CD8-positive, alpha-beta memory T cell (primary cell): ENCODE results near the gene HDAC9. TPM values are rescaled to one million over a fixed set of nuclear protein-coding genes. Genes with fewer than 3 reads are reported as not detected.

Source experiments
- CTCF ChIA-PET: fragments of 350-600 bp; sonication (Branson Sonifier 250); formaldehyde crosslinking; loops from one replicate; lab custom pipeline; 2021; ENCODE audit warnings: antibody characterized with exemption; lab: Charles Lee
- POLR2A ChIA-PET: fragments of 350-600 bp; sonication (Branson Sonifier 250); formaldehyde crosslinking; loops from one replicate; lab custom pipeline; 2021; ENCODE audit warnings: antibody characterized with exemption; lab: Charles Lee
- DNase-seq, 5 donors: peaks; one replicate each; pipeline versions ENCODE4 v3.0.0 to v3.0.0-alpha.2; 2020 to 2022; ENCODE audit warnings: mixed read lengths in 1 of 5
- H3K27ac ChIP-seq: one replicate; pipeline ENCODE4 v1.7.0; 2013; ENCODE audit warnings: low read depth, mild to moderate bottlenecking, low read length, moderate library complexity
- H3K27me3 ChIP-seq: 2 replicates; pipeline ENCODE4 v1.7.0; 2013; ENCODE audit warnings: low read length, mild to moderate bottlenecking; ENCODE audit not compliant: insufficient read depth, poor library complexity, severe bottlenecking
- H3K36me3 ChIP-seq: 2 replicates; pipeline ENCODE4 v1.7.0; 2013; ENCODE audit warnings: mild to moderate bottlenecking, low read length, moderate library complexity; ENCODE audit not compliant: insufficient read depth
- H3K4me1 ChIP-seq: 2 replicates; pipeline ENCODE4 v1.7.0; 2013; ENCODE audit warnings: mild to moderate bottlenecking, low read length, moderate library complexity; ENCODE audit not compliant: insufficient read depth
- H3K4me3 ChIP-seq: 2 replicates; pipeline ENCODE4 v1.7.0; 2013; ENCODE audit warnings: mild to moderate bottlenecking, low read length
- H3K9me3 ChIP-seq: 2 replicates; pipeline ENCODE4 v1.7.0; 2013; ENCODE audit warnings: mild to moderate bottlenecking, low read length
- H3K27ac Mint-ChIP-seq, 8 donors: one replicate each; pipeline ENCODE4 v1.8.0; 2020 to 2021; ENCODE audit warnings: mixed read lengths in 8 of 8, mild to moderate bottlenecking in 6 of 8, inconsistent platforms in 3 of 8, moderate library complexity in 3 of 8
- H3K27me3 Mint-ChIP-seq, 2 donors: one replicate each; pipeline ENCODE4 v1.8.0; 2020 to 2021; ENCODE audit warnings: mixed read lengths in 2 of 2, mild to moderate bottlenecking in 1 of 2, moderate library complexity in 1 of 2
- H3K36me3 Mint-ChIP-seq, 3 donors: one replicate each; pipeline ENCODE4 v1.8.0; 2020 to 2021; ENCODE audit warnings: mixed read lengths in 3 of 3, inconsistent platforms in 1 of 3, mild to moderate bottlenecking in 1 of 3
- H3K4me1 Mint-ChIP-seq, 3 donors: one replicate each; pipeline ENCODE4 v1.8.0; 2020 to 2021; ENCODE audit warnings: mixed read lengths in 3 of 3, inconsistent platforms in 1 of 3, mild to moderate bottlenecking in 1 of 3
- H3K4me3 Mint-ChIP-seq, 7 donors: one replicate each; pipeline ENCODE4 v1.8.0; 2020 to 2021; ENCODE audit warnings: mixed read lengths in 7 of 7, mild to moderate bottlenecking in 6 of 7, moderate library complexity in 4 of 7, inconsistent platforms in 2 of 7
- H3K9me3 Mint-ChIP-seq, 5 donors: one replicate each; pipeline ENCODE4 v1.8.0; 2020 to 2022; ENCODE audit warnings: mixed read lengths in 5 of 5, mild to moderate bottlenecking in 3 of 5, moderate library complexity in 2 of 5, inconsistent platforms in 1 of 5
- polyA plus RNA-seq: library from polyadenylated mRNA; unstranded; fragments of 300-500 nt; fragmentation: Illumina TruSeq; gene quantifications from one replicate; pipeline ENCODE4 v1.2.3, GENCODE V29; 2021
- total RNA-seq, 2 experiments: library from RNA; stranded (reverse); gene quantifications; one replicate each; pipeline ENCODE4 v1.2.3, GENCODE V29; 2021

The HDAC9 gene
- total and polyA plus RNA-seq, 3 experiments from 2014 or later: 2.5 to 5.0 (median 3.2) TPM

GRCh38 chr7:18893156-18893555 lies 397.6 kb downstream of the HDAC9 start:
- H3K4me3 Mint-ChIP-seq: no peak overlapping the region
- ChIA-PET CTCF (no interaction called here), POLR2A (no interaction called here)
- H3K27me3 Mint-ChIP-seq: no peaks in the 10 kb centered on the region
- Histone ChIP-seq H3K27ac (no peak overlapping the region), H3K4me1 (no peaks in the 10 kb centered on the region), H3K4me3 (no peak overlapping the region), H3K27me3 (no peaks in the 10 kb centered on the region), H3K9me3 (no peaks in the 10 kb centered on the region), H3K36me3 (no peaks in the 10 kb centered on the region)
- no peaks in the 10 kb centered on the region for H3K36me3 Mint-ChIP-seq
- H3K4me1 Mint-ChIP-seq: no peaks in the 10 kb centered on the region
- no peak for DNase-seq
- no peak overlapping the region for H3K27ac Mint-ChIP-seq
- peaks cover 0 to 2% (median 0%) of the 10 kb centered on the region in 5 donors for H3K9me3 Mint-ChIP-seq

GRCh38 chr7:18894155-18894554 lies 398.6 kb downstream of the HDAC9 start:
- DNase-seq: no peak
- peaks cover 0 to 2% (median 0%) of the 10 kb centered on the region in 5 donors for H3K9me3 Mint-ChIP-seq
- H3K36me3 Mint-ChIP-seq: no peaks in the 10 kb centered on the region
- POLR2A ChIA-PET: no interaction called here
- Histone ChIP-seq H3K4me1 (no peaks in the 10 kb centered on the region), H3K9me3 (no peaks in the 10 kb centered on the region), H3K27ac (no peak overlapping the region), H3K36me3 (no peaks in the 10 kb centered on the region), H3K4me3 (no peak overlapping the region), H3K27me3 (no peaks in the 10 kb centered on the region)
- no peaks in the 10 kb centered on the region for H3K4me1 Mint-ChIP-seq
- H3K27me3 Mint-ChIP-seq: no peaks in the 10 kb centered on the region
- no peak overlapping the region for H3K4me3 Mint-ChIP-seq
- no peak overlapping the region for H3K27ac Mint-ChIP-seq
- CTCF ChIA-PET: no interaction called here

DNA sequence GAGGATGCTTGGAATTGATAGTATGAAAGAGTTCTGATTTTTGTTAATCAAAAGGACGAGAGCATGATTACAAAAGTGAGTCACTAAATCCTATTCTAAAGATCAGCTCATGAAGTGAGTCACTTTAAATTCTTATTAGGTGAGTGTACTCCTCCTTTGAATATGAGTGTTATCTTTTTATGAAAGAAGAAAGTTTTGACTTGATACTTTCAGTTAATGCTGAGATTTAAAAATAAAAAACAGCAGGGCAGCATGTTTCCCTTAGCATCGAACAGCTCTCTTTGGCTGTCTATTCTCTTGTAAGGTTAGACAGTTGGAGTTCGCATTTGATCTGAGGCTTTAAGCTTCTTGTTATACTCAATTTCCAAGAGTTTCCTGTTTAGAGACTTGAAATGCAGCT lies 399.9 kb downstream of the HDAC9 start:
- H3K9me3 Mint-ChIP-seq: no peaks in the 10 kb centered on the region
- H3K4me3 Mint-ChIP-seq: no peak overlapping the region
- ChIA-PET POLR2A (no interaction called here), CTCF (no interaction called here)
- no peak for DNase-seq
- H3K27ac Mint-ChIP-seq: no peak overlapping the region
- Histone ChIP-seq H3K36me3 (no peaks in the 10 kb centered on the region), H3K4me1 (no peaks in the 10 kb centered on the region), H3K4me3 (no peak overlapping the region), H3K27me3 (no peaks in the 10 kb centered on the region), H3K27ac (no peak overlapping the region), H3K9me3 (no peaks in the 10 kb centered on the region)
- H3K27me3 Mint-ChIP-seq: no peaks in the 10 kb centered on the region
- no peaks in the 10 kb centered on the region for H3K36me3 Mint-ChIP-seq
- H3K4me1 Mint-ChIP-seq: no peaks in the 10 kb centered on the region

GRCh38 chr7:18896343-18896975 lies 400.9 kb downstream of the HDAC9 start:
- no peaks in the 10 kb centered on the region for H3K4me1 ChIP-seq
- H3K4me3 Mint-ChIP-seq: no peak overlapping the region
- H3K4me1 Mint-ChIP-seq: no peaks in the 10 kb centered on the region
- peaks cover 0 to 1% (median 0%) of the 10 kb centered on the region in 5 donors for H3K9me3 Mint-ChIP-seq
- H3K36me3 ChIP-seq: no peaks in the 10 kb centered on the region
- H3K27ac Mint-ChIP-seq: no peak overlapping the region
- ChIA-PET CTCF (no interaction called here), POLR2A (no interaction called here)
- H3K9me3 ChIP-seq: no peaks in the 10 kb centered on the region
- H3K4me3 ChIP-seq: no peak overlapping the region
- H3K27me3 ChIP-seq: no peaks in the 10 kb centered on the region
- H3K36me3 Mint-ChIP-seq: no peaks in the 10 kb centered on the region
- H3K27me3 Mint-ChIP-seq: no peaks in the 10 kb centered on the region
- H3K27ac ChIP-seq: no peak overlapping the region
- DNase-seq: no peak

DNA sequence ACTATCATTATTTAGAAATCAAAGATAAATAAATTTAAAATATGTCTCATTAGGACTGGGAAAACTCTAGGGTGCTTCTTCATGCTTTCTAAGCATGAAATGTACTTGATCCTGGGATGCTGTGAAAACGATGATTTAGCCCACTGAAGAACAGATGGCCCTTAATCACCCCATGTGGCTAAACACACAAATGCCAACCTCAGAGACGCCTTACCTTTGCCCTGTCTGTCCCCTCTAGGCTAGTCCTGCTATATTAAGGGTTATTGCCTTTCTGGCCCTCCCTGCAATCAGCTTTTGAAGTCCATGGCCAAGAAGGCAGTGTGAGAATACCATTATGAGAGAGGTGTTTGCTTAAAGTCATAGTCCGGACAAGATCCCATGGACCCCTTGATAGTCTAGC lies 404.7 kb downstream of the HDAC9 start:
- Histone ChIP-seq H3K27me3 (no peaks in the 10 kb centered on the region), H3K27ac (no peak overlapping the region), H3K36me3 (no peaks in the 10 kb centered on the region), H3K4me3 (no peak overlapping the region), H3K9me3 (no peaks in the 10 kb centered on the region), H3K4me1 (no peaks in the 10 kb centered on the region)
- Mint-ChIP-seq H3K27me3 (no peaks in the 10 kb centered on the region), H3K4me1 (no peaks in the 10 kb centered on the region), H3K27ac (no peak overlapping the region), H3K36me3 (no peaks in the 10 kb centered on the region), H3K9me3 (peaks cover 0 to 5% (median 0%) of the 10 kb centered on the region in 5 donors), H3K4me3 (no peak overlapping the region)
- CTCF ChIA-PET: no interaction called here
- DNase-seq: no peak
- POLR2A ChIA-PET: no interaction called here

DNA sequence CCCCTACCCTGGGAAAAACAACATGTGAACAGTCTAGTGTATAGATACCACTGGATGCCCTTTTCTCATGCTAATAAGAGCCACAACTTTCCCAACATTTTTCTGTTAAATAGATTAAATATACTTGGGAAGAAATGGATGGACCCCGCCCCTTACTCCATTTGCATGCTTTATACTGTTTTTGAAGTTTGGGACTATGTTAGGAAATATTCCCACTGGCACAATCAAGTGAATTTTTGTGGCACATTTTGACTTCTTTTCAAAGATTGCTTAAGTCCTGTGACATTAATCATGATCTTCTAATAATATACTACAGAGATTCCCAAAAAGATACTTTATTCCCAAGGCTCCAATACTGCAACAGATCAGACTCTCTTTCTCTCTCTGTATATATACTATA lies 405.3 kb downstream of the HDAC9 start:
- Mint-ChIP-seq H3K9me3 (peaks cover 0 to 5% (median 0%) of the 10 kb centered on the region in 5 donors), H3K27me3 (no peaks in the 10 kb centered on the region), H3K36me3 (no peaks in the 10 kb centered on the region), H3K4me1 (no peaks in the 10 kb centered on the region), H3K4me3 (no peak overlapping the region), H3K27ac (no peak overlapping the region)
- Histone ChIP-seq H3K9me3 (no peaks in the 10 kb centered on the region), H3K4me1 (no peaks in the 10 kb centered on the region), H3K27me3 (no peaks in the 10 kb centered on the region), H3K4me3 (no peak overlapping the region), H3K36me3 (no peaks in the 10 kb centered on the region), H3K27ac (no peak overlapping the region)
- CTCF ChIA-PET: no interaction called here
- POLR2A ChIA-PET: no interaction called here
- DNase-seq: no peak

GRCh38 chr7:18901351-18901750 lies 405.8 kb downstream of the HDAC9 start:
- Mint-ChIP-seq H3K36me3 (no peaks in the 10 kb centered on the region), H3K27ac (no peak overlapping the region), H3K4me1 (no peaks in the 10 kb centered on the region), H3K9me3 (peaks cover 0 to 6% (median under 1%) of the 10 kb centered on the region in 5 donors), H3K27me3 (no peaks in the 10 kb centered on the region), H3K4me3 (no peak overlapping the region)
- CTCF ChIA-PET: no interaction called here
- no peaks in the 10 kb centered on the region for H3K9me3 ChIP-seq
- no peaks in the 10 kb centered on the region for H3K36me3 ChIP-seq
- H3K27ac ChIP-seq: no peak overlapping the region
- no peak for DNase-seq
- H3K4me1 ChIP-seq: no peaks in the 10 kb centered on the region
- no peak overlapping the region for H3K4me3 ChIP-seq
- POLR2A ChIA-PET: no interaction called here
- no peaks in the 10 kb centered on the region for H3K27me3 ChIP-seq

GRCh38 chr7:18901982-18902421 lies 406.5 kb downstream of the HDAC9 start:
- no peak overlapping the region for H3K27ac Mint-ChIP-seq
- no peak overlapping the region for H3K27ac ChIP-seq
- no peaks in the 10 kb centered on the region for H3K4me1 ChIP-seq
- CTCF ChIA-PET: no interaction called here
- no peak overlapping the region for H3K4me3 Mint-ChIP-seq
- no peaks in the 10 kb centered on the region for H3K36me3 ChIP-seq
- H3K27me3 ChIP-seq: no peaks in the 10 kb centered on the region
- no peak overlapping the region for H3K4me3 ChIP-seq
- H3K9me3 ChIP-seq: no peaks in the 10 kb centered on the region
- no peak for DNase-seq
- no peaks in the 10 kb centered on the region for H3K36me3 Mint-ChIP-seq
- POLR2A ChIA-PET: no interaction called here
- H3K27me3 Mint-ChIP-seq: no peaks in the 10 kb centered on the region
- no peaks in the 10 kb centered on the region for H3K4me1 Mint-ChIP-seq
- peaks cover 0 to 9% (median 5%) of the 10 kb centered on the region in 5 donors for H3K9me3 Mint-ChIP-seq
